B cell (primary cell): ENCODE results near the gene KAZN. TPM values are rescaled to one million over a fixed set of nuclear protein-coding genes. Genes with fewer than 3 reads are reported as not detected.

Experiments
- ATAC-seq: fragments of 200-7000 bp; cut with Tn5 transposase; one replicate; pipeline ENCODE4 v1.10.0; 2021; ENCODE audit warnings: low read depth, mild to moderate bottlenecking, moderate number of reproducible peaks, moderate library complexity
- CTCF ChIA-PET: fragments of 350-600 bp; sonication (Branson Sonifier 250); formaldehyde crosslinking; loops from one replicate; lab custom pipeline; 2021; ENCODE audit warnings: antibody characterized with exemption, inconsistent platforms; lab: Charles Lee
- POLR2A ChIA-PET: fragments of 350-600 bp; sonication (Branson Sonifier 250); formaldehyde crosslinking; loops from one replicate; lab custom pipeline; 2021; ENCODE audit warnings: antibody characterized with exemption; lab: Charles Lee
- DNase-seq: peaks from one replicate; pipeline ENCODE4 v3.0.0; 2013
- H2AFZ ChIP-seq: 2 replicates; pipeline ENCODE4 v1.6.1; 2012; ENCODE audit warnings: mild to moderate bottlenecking, low read depth, low read length; ENCODE audit not compliant: insufficient read depth, poor library complexity, severe bottlenecking
- H3K27ac ChIP-seq, 2 donors: 1 replicate in 1 of 2; 2 replicates in 1 of 2; pipeline ENCODE4 v1.5.1; 2012 to 2013; ENCODE audit warnings: low read length in 2 of 2, mild to moderate bottlenecking in 2 of 2, moderate library complexity in 1 of 2
- H3K27me3 ChIP-seq, 4 experiments: fragments of 200-600 bp in 1 of 4; sonication (generic) in 1 of 4; replicated peaks in 1 of 4; 1 replicate in 2 of 4; 2 replicates in 2 of 4; pipeline versions ENCODE4 v1.6.1 to v1.7.0; 2013 to 2016; ENCODE audit warnings: low read length in 3 of 4, mild to moderate bottlenecking in 2 of 4, mixed read lengths in 1 of 4, moderate library complexity in 1 of 4; ENCODE audit not compliant: insufficient read depth in 4 of 4, control insufficient read depth in 3 of 4; ENCODE audit errors: control extremely low read depth in 1 of 4
- H3K36me3 ChIP-seq, 2 experiments: replicated peaks in 1 of 2; 1 replicate in 1 of 2; 2 replicates in 1 of 2; pipeline versions ENCODE4 v1.6.1 to v1.7.1; 2013; ENCODE audit warnings: low read length in 1 of 2; ENCODE audit not compliant: insufficient read depth in 2 of 2, control insufficient read depth in 1 of 2; ENCODE audit errors: control extremely low read depth in 1 of 2, extremely low read depth in 1 of 2
- H3K4me1 ChIP-seq, 2 donors: fragments of 200-600 bp in 1 of 2; sonication (generic) in 1 of 2; 1 replicate in 1 of 2; 2 replicates in 1 of 2; pipeline versions ENCODE4 v1.5.1 to v1.6.1; 2013 to 2017; ENCODE audit warnings: low read length in 2 of 2; ENCODE audit not compliant: control insufficient read depth in 2 of 2, insufficient read depth in 2 of 2
- H3K4me2 ChIP-seq: replicated peaks from 2 replicates; pipeline ENCODE3; 2012; ENCODE audit warnings: mild to moderate bottlenecking, low read depth, low read length; ENCODE audit not compliant: poor library complexity, severe bottlenecking
- H3K4me3 ChIP-seq, 5 experiments: fragments of 200-600 bp in 1 of 5; sonication (generic) in 1 of 5; 1 replicate in 3 of 5; 2 replicates in 2 of 5; pipeline versions ENCODE4 v1.5.1 to v1.7.0; 2011 to 2016; ENCODE audit warnings: low read length in 4 of 5, mild to moderate bottlenecking in 4 of 5, low read depth in 2 of 5, control low read depth in 1 of 5, moderate library complexity in 1 of 5; ENCODE audit not compliant: insufficient read depth in 1 of 5; ENCODE audit errors: control extremely low read depth in 1 of 5, extremely low read depth in 1 of 5
- H3K79me2 ChIP-seq: fragments of 200-600 bp; sonication (generic); one replicate; pipeline ENCODE4 v1.6.0; 2016; ENCODE audit warnings: low read length; ENCODE audit not compliant: control insufficient read depth, insufficient read depth
- H3K9ac ChIP-seq: fragments of 200-600 bp; sonication (generic); 2 replicates; pipeline ENCODE4 v1.6.1; 2017; ENCODE audit warnings: mild to moderate bottlenecking, low read length, moderate library complexity
- H3K9me3 ChIP-seq, 3 donors: one replicate each; pipeline versions ENCODE4 v1.6.1 to v1.7.1; 2013; ENCODE audit warnings: low read length in 2 of 3; ENCODE audit not compliant: control insufficient read depth in 2 of 3, insufficient read depth in 1 of 3; ENCODE audit errors: control extremely low read depth in 1 of 3
- H4K20me1 ChIP-seq: 2 replicates; pipeline ENCODE4 v1.6.0; 2012; ENCODE audit warnings: mild to moderate bottlenecking, low read length; ENCODE audit not compliant: insufficient read depth, control insufficient read depth, poor library complexity, severe bottlenecking
- H3K27ac Mint-ChIP-seq: one replicate; pipeline ENCODE4 v1.8.0; 2021; ENCODE audit warnings: mixed read lengths
- H3K27me3 Mint-ChIP-seq: one replicate; pipeline ENCODE4 v1.8.0; 2021; ENCODE audit warnings: mixed read lengths
- H3K4me1 Mint-ChIP-seq: one replicate; pipeline ENCODE4 v1.8.0; 2021; ENCODE audit warnings: mixed read lengths
- H3K4me3 Mint-ChIP-seq: one replicate; pipeline ENCODE4 v1.8.0; 2021; ENCODE audit warnings: mixed read lengths
- H3K9me3 Mint-ChIP-seq: one replicate; pipeline ENCODE4 v1.8.0; 2022; ENCODE audit warnings: mixed read lengths; ENCODE audit not compliant: insufficient read depth
- EZH2 ChIP-seq: IDR thresholded peaks from 2 replicates; pipeline ENCODE4 v1.6.1; 2012; ENCODE audit warnings: borderline replicate concordance, low read depth, mild to moderate bottlenecking, moderate library complexity, low read length; ENCODE audit not compliant: insufficient read depth, poor library complexity, severe bottlenecking
- WGBS: methylation state at CpG from one replicate; pipeline ENCODE4 v1.1.5; 2013; ENCODE audit warnings: missing lambda C conversion rate; ENCODE audit not compliant: insufficient coverage; 5-methylcytosine and 5-hydroxymethylcytosine counted together
- intact Hi-C: fragments of 100-400 bp; cut with micrococcal nuclease; formaldehyde crosslinking; loops from one replicate; pipeline ENCODE4 v1.10.0; 2022
- polyA plus RNA-seq: library from polyadenylated mRNA; depleted of rRNA; stranded (reverse); fragments of >200 nt; gene quantifications from 2 replicates; pipeline ENCODE4 v1.2.3, GENCODE V29; 2012
- total RNA-seq, 2 donors: library from RNA; stranded (reverse); fragments of 120-200 nt in 1 of 2; gene quantifications; 1 replicate in 1 of 2; 2 replicates in 1 of 2; pipeline versions ENCODE4 v1.2.3 to v1.2.4, GENCODE V29; 2013 to 2022
- TF ChIP-seq, protein P1 (sequence below): fragments of 200-600 bp; IDR thresholded peaks from one replicate; pipeline ENCODE4 v1.8.0; 2022; ENCODE audit warnings: antibody characterized with exemption, mild to moderate bottlenecking

Gene KAZN
- total and polyA plus RNA-seq, 2 donors (not counting 1 experiment from before 2014, with no cell fraction given) = 0.13 to 0.39 TPM

DNA sequence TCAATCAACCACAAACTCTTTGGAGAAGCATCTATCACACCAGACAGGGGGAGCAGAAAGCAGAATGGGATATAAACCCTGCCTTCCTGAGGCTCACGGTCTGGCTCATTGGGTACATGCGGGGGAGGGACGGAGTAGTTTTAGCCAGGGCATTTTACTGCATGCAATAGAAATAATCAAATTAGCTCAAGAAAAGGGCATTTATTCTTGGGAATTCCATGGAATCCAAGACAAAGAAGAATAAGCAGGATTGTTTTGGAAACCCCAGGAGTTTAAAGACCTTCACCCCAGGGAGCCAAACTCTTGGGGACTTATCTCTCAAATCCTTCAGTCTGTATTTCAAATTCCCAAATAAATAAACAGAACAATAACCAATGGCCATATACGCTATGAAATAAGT lies 5.2 kb upstream of the KAZN start:
- Histone ChIP-seq H3K9me3 (peaks cover 0 to 6% (median 2%) of the 10 kb centered on the region in 3 donors), H4K20me1 (no peaks in the 10 kb centered on the region), H3K4me2 (no peak overlapping the region), H3K4me1 (peaks cover 0 to 3% of the 10 kb centered on the region in 2 donors), H3K79me2 (no peaks in the 10 kb centered on the region), H2AFZ (no peak overlapping the region), H3K27ac (no peak overlapping the region), H3K27me3 (peaks cover 0 to 19% (median 8%) of the 10 kb centered on the region in 4 experiments), H3K9ac (no peak overlapping the region), H3K36me3 (no peaks in the 10 kb centered on the region), H3K4me3 (no peak overlapping the region)
- ChIA-PET CTCF (no interaction called here), POLR2A (no interaction called here)
- ATAC-seq (no peak), DNase-seq (no peak)
- TF ChIP-seq, protein P1, sequence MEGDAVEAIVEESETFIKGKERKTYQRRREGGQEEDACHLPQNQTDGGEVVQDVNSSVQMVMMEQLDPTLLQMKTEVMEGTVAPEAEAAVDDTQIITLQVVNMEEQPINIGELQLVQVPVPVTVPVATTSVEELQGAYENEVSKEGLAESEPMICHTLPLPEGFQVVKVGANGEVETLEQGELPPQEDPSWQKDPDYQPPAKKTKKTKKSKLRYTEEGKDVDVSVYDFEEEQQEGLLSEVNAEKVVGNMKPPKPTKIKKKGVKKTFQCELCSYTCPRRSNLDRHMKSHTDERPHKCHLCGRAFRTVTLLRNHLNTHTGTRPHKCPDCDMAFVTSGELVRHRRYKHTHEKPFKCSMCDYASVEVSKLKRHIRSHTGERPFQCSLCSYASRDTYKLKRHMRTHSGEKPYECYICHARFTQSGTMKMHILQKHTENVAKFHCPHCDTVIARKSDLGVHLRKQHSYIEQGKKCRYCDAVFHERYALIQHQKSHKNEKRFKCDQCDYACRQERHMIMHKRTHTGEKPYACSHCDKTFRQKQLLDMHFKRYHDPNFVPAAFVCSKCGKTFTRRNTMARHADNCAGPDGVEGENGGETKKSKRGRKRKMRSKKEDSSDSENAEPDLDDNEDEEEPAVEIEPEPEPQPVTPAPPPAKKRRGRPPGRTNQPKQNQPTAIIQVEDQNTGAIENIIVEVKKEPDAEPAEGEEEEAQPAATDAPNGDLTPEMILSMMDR = no peak
- no peak for TF ChIP-seq EZH2
- Mint-ChIP-seq H3K4me3 (no peak overlapping the region), H3K4me1 (no peaks in the 10 kb centered on the region), H3K27ac (no peak overlapping the region), H3K27me3 (peaks cover 48% of the 10 kb centered on the region), H3K9me3 (no peaks in the 10 kb centered on the region)
- intact Hi-C loops = no loop called here
- WGBS = 60% methylated on average over 1 of the region's 4 CpGs

- DNase-seq = no peak
- Histone ChIP-seq H3K79me2 (no peaks in the 10 kb centered on the region), H3K9me3 (peaks cover 0 to 6% (median 2%) of the 10 kb centered on the region in 3 donors), H3K27me3 (peaks cover 0 to 22% (median 8%) of the 10 kb centered on the region in 4 experiments), H3K27ac (no peak overlapping the region), H3K9ac (no peak overlapping the region), H3K4me3 (no peak overlapping the region), H2AFZ (no peak overlapping the region), H4K20me1 (no peaks in the 10 kb centered on the region), H3K36me3 (no peaks in the 10 kb centered on the region), H3K4me2 (no peak overlapping the region), H3K4me1 (peaks cover under 1 to 3% of the 10 kb centered on the region in 2 donors)
- Mint-ChIP-seq H3K9me3 (no peaks in the 10 kb centered on the region), H3K27ac (no peak overlapping the region), H3K4me1 (no peaks in the 10 kb centered on the region), H3K4me3 (no peak overlapping the region), H3K27me3 (peaks cover 48% of the 10 kb centered on the region)
- TF ChIP-seq, protein P1 = no peak
- no peak for TF ChIP-seq EZH2
- 90% methylated on average over 2 of the region's 5 CpGs for WGBS
- ChIA-PET CTCF (no interaction called here), POLR2A (no interaction called here)
- intact Hi-C loops = no loop called here
- no peak for ATAC-seq
Observed at GRCh38 chr1:14594045-14594444, 4.4 kb upstream of the KAZN start.
